GM18508 (cell line): ENCODE data around the gene ANXA6.
A peak's percentile ranks its signal among the peaks of the same experiment; 100 is the strongest.

Experiments used
- ATAC-seq: cut with Tn5 transposase; IDR thresholded peaks from one replicate; pipeline ENCODE4 v1.9.1; 2021; ENCODE audit warnings: moderate number of reproducible peaks; ENCODE audit not compliant: insufficient read depth, unreplicated experiment

Gene ANXA6

GRCh38 chr5:151051931-151052608 is 105.5 kb downstream of the ANXA6 start:
- no peak for ATAC-seq

DNA sequence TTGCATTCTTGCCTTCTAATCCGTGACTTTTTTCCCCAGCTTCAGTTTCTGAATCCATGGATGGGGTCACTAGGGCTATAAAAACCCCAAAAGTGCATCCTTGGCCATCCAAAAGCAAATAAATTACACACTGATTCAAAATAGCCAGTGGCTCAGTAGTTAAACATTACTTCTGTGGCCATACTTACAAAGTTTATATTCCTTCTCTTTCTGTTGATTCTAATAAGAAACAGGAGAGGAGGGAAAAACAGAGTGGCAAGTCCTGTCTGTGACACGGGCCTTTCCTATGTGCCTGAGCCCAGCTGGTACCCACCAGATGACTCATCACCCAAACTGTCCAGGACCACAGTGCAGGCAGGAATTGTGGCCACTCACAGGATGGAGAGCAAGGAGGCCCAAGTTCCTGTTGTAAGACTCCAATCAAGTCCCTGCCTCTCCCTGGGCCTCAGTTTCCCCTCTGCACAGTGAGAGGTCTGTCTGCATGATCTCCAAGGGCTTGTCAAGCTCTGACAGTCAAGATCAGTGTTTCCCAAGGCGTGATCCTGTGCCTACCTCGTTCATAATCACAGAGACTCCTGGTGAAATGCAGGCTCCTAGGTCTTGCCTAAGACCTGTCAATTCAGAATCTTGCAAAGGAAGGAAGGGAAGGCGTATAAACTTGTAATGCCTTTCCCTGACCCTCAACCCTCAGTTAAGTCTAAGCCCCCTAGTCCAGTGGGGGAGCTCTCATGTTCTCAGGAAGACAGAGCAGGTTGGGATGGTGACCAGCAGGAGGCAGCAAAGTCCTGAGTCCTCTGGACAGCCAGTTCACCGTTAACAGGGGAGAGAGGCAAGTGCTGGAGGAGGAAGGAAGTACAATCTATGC is 106.3 kb downstream of the ANXA6 start:
- peak; percentile 53 for ATAC-seq
